HG03097 (cell line): Measurements from ENCODE around the gene BBS2.

ENCODE experiments used
- ATAC-seq: cut with Tn5 transposase; IDR thresholded peaks from one replicate; pipeline ENCODE4 v1.9.1; 2021; ENCODE audit not compliant: unreplicated experiment, low FRiP score

BBS2 gene

DNA sequence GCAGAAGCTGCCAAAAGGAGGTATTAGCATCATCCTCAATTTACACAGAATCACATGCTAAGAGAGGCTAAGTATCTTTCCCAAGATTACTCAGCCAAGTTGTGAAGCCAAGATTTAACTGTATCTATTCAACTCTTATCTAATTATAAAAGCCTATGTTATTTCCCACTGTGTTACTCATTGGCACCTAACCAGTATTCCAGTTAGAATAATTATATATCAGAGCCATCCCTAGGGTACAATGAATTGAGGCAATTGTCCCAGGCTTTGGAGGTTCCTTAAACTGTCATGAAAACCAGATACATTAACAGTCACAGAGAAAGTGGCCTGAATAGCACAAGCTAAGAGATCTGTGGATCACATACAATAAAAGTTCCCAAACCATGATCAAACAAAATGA is 83.6 kb downstream of the BBS2 start:
- no peak for ATAC-seq
